HK-2 (cell line): ENCODE results near the gene FKRP.

Source experiments
- DNase-seq: peaks from one replicate; pipeline ENCODE4 v3.0.0-alpha.2; 2018; ENCODE audit not compliant: unreplicated experiment

FKRP gene

DNA sequence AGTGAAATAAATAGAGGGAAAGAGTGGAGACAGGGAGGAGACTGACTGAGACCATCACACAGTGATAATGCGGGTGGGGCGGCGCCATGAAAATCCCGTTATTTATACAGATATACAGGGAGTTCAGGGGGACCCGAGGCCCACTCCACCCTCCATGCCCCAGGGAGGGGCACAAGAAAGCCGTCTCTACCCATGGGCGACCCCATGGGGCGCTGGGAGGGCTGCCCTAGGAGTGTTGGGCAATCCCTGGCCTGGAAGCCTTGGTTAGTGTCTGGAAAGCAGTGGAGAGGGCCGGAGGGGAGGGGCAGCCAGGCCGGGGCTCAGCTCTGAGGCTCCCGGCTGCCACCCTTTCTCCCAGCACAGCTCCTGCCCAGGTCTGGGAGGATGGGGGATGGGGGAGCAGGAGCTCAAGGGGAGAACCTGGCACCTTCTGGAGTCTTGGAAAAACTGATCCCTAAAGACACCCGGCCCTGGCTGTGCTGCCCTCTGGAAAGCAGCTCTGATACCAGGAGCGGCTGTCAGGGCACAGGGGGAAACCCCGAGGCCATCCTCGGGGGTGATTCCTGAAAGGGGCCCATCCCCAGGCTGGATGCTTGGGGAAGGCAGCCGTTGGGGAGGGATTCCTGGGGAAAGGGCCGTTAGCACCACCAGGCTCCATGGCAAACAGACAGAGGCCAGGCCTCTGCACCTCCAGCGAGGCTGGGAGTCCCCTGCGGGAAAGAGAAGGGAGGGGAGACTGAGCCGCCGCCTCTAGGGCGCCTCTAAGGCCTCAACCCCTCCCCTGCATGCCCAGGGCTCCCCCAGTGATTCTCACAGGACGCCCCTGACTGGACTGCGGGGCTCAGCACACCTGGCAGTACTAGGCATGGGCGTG is 26.0 kb upstream of the FKRP start:
- DNase-seq = no peak

DNA sequence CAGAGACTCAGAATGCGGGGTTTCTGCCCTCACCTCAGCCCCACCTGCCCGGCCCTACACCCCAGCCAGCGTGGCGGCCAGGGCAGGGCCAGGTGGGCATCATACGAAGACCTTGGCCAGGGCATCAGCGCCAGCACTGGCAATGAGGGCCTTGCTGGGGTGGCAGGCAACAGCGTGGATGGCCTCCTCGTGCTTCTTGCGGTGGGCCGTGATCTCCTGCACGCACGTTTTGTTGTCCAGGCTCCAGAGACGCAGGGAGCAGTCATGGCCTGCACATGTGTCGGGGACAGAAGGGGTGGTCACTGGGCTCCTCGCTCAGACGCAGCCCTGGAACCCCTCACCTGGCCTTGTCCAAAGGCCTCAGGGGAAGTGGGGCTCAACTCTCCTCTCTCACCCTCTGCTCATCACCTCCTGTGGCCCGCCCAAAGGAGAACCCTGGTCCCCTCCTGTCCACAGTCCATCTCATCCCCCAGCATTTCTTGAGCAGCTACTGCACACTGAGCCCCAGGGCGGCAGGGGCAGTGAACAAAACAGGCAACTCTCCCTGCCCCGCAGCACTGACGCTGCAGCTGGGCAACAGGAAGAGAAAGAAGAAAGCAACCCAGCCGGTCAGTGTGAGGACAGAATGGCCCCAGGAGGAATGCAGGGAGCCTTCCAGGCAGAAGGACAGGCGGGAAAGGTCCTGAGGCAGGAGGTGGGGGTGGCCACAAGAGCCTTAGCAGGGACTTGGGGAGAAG is 25.2 kb upstream of the FKRP start:
- no peak for DNase-seq

DNA sequence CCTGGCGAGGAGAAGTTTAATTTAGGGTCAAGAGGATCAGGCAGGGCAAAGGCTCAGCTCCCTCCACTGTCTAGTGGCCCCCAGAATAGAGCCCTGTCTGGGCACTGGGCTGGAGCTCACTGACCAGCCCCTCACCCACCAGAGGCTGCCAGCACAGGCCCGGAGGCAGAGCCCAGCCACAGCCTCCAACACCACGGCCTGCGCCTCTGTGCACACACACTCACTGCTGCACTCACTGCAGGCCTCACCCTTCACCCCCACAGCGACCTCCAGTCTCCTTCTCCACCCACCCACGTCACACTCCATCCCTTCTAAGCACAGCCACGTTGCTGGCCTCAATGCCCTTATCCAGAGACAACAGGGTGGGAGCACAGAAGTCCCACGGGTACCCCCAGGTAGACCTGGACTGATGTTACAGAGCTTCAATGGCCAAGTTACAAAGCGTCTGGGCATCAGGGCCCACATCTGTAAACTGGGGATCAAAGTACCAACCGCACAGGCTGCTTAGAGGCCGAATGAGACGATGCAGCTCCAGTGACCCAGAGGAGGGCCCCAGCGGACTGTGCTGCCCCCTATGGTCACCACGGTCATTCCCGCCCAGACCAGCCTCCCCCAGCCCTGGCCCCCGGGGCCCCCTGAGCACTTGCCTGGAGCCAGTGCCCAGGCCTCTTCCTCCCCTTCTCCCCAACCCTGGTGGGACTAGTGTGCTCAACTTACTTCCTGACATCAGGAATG is 24.4 kb upstream of the FKRP start:
- DNase-seq = no peak

DNA sequence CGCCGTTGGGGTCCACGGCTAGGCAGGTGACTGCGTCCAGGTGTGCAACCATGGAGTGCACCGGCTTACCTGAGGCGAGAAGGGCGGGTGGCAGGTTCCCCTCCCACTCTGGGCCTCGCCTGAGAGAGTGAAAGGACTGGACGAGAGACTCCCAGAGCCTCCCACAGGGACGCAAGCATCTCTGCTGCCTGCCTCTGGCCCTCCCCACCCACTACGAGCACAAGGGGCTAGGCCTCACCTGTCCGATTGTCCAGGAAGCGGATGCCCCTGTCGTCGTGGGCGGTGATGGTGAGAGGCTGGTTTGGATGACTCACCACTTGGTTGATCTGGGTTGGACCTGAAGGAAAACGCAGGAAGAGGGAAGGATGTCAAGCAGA is 23.9 kb upstream of the FKRP start:
- no peak for DNase-seq

DNA sequence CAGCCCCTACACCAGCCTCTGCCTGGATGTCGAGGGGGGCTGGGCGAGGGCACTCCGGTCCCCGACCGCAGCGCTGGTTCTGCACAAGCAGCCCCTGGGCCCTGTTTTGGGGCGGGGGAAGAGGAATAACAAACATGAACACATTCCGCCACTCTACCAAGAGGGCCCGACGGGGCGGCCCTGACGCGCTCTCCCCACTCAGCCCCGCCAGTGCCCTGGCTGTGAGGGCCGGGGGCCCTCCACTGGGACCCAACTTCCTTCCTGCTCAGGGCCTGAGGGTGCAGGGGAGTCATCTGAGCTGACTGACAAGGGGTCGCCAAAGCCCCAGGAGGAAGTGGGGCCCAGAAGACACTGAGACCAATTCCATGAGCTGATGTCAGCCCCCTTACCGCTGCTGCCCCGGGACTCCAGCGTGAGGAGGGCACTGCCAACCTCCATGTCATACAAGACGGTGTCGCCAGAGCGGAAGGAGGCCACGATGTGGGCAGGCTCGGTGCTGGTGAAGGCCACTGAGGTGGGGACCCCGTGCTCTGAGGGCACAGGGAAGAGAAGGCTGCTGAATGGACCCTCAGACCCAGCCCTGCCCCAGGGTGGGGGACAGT is 23.3 kb upstream of the FKRP start:
- no peak for DNase-seq

DNA sequence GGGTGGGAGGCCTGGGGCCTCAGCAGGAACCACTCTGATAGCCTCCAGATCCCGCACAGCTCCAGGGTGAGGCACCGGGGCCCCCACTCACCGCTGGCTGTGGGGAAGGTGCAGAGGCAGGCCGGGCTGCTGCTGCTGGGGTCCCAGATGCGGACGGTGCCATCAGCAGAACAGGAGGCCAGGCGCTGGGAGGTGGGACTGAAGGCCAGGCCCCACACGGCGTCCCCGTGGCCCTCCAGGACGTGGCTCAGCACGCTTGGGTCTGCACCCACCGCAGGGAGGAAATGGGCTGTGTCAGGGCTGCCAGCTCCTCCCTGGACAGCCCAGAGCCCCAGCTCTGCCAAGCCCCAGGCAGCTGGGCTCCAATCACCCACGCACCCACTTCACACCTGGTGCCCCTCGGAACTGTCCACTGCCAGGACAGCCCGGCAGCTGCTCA is 22.8 kb upstream of the FKRP start:
- no peak for DNase-seq

DNA sequence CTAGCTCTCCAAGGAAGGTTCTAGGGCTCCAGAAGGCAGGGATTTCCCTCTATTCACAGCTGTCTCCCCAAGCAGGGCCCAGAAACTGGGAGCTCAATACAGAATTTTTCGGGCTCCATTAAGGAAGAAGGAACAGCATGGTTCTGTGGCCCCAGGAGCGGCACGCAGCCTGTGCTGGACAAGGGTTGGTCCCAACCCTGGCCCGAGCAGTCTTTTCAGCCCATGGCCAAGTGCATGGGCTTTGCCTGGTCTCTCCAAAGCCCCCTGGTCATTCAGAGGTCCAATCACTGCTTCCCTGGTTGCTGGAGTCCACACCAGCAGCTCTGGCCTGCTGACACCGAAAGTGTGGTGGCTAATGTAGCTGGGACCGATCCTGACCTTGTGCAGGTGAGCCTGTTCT is 22.4 kb upstream of the FKRP start:
- DNase-seq = no peak

DNA sequence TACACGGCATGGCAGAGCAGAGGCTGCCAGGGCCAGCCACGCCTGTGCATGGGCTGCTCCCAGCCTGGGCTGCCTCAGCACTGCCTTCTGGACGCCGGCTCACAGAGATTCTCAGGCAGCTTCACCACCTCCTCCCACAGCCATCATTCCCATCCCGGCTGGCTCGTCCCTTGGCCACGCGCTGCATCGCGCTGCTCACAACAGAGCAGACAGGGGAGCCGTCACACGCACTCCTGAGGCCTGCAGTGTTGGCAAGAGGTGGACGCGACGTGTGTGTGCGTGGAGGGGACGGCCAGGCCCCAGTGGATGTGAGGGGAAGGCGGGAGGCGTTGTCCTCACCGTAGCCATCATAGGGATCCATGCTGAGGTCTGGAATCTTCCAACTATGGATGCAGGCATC is 21.4 kb upstream of the FKRP start:
- no peak for DNase-seq

DNA sequence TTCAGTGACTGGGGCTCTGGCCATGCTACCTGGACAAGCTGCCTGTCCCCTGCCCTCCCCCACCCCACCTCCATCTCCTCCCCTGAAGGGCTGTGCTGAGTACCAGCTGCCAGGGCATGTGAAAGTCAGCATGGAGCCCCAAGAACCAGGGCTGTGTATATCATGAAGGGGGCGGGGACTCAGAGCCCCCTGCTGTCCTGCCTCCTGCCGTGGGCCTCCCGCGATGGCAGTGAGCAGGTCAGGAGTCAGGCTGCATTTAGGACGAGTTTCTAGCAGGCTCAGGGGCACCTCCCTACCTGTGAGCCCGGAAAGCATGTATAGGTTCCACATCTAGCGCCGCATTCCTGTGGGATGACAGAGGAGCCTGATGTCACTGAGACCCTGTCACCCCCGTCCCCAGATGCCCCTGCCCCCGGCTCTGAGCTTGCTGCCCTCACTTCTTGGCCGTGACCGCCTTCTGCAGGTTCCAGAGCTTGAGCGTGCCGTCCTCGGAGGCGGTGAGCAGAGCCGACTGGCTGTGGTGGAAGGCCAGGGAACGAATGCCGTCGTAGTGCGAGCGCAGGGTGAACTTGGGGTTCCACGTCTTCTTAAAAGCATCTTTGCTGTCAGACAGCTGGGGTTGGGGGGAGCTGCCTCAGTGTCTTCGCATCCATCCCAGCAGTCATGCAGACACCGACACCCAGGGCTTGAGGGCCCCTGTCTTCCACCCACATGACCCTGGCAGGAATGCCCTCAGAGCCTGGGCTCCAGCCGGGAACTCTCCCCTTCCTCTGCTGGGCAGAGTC is 20.6 kb upstream of the FKRP start:
- DNase-seq = no peak

DNA sequence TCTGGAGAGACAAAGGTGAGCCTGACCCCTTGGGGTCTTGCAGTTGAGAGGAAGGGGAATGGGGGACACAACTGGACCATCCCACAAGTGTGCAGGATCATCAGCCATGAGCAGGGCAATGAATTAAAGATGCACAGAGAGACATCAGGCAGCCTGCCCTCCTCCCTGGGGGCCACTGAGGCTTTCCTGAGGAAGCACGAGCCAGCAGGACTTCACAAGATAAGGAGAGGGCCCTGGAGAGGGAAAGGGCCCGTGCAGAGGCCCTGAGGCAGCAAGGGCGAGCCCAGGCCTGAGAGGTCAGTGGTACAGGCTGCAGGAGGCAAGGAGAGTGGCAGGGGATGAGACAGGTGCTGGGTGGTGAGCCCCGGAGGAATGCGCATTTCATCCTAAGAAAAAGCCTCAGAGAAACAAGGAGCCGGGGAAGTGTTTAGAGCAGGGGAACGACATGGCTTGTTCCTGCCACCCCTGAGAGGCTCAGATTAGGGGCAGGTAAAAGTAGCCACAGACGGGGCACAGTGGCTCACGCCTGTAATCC is 19.9 kb upstream of the FKRP start:
- no peak for DNase-seq

DNA sequence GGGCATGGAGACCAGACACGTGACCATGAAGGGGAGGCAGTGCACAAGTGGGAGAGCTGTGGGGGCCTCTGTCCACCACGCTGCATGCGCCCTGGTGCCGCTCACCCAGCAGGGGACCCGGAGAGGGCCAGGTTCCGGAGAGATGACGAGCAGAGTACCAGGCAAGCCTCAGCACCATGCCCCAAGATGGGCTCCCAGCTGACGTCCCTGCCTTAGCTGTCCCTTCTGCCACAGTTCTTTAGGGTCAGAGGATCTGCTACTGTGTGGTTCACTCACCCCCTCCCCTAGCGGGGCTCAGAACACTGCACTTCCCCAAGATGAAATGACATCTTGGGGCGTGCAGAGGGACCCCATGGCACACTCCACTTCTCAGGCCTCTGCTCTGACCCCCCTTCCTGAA is 19.3 kb upstream of the FKRP start:
- no peak for DNase-seq

DNA sequence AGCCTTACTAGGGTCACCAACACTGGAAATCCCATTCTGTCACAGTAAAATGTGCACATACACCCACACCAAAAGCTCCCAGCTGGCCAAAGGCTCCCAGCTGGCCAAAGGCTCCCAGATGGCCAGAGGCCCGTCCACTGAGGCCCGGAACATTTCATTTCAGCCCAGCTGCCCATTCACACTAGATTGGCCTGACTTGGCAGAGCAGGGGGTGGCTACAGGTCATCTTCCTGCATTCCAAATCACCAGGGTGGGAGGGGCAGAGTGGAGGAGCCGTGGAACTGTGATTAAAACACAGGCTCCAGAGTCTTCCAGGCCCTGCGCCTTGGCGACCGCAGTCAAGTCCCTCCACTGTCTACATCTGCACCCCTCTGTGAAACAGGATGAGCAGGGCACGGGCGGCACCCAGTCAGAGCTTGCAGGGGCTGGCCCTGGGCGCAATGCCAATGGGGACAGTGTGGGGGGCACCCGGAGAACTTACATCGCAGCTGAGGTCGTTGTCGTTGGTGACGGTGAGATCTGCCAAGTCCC is 18.8 kb upstream of the FKRP start:
- no peak for DNase-seq

DNA sequence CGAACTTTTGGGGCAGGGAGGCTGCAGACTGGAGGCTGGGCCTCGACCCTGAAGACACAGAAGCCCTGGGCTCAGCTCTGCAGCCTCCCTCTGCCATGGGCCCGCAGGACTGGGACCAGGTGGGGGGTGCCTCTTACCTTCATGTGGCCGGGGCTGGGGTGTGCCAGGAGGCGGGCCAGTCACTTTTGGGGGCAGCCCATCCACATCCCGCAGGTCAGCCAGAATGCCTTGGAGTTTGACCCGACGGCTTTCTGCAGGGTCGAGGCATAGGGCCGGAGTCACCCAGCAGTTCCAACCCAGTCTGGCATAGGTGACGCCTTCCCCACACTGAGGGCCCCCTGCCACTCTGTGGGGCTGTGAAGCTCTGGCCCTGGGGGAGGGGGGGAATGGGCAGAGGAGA is 18.1 kb upstream of the FKRP start:
- no peak for DNase-seq

DNA sequence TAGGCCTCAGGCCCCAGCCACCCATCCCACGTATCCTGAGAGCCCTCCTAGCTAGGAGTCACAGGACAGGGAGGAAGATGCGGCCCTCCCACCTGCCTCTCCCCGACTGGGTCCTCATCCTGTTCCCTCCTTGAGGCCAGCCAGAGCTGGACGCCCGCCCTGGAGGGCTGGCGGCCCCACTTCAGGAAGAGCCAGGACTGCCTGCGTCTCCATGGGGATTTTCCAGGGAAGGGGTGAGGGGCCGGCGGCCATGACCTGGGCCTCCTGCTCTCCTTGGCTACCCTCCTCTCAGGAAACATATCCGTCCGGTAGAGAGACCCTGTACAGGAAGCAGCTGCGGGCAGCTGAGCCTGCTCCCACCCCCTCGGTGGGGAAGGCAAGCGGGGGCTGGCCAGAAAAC is 17.6 kb upstream of the FKRP start:
- DNase-seq = no peak

DNA sequence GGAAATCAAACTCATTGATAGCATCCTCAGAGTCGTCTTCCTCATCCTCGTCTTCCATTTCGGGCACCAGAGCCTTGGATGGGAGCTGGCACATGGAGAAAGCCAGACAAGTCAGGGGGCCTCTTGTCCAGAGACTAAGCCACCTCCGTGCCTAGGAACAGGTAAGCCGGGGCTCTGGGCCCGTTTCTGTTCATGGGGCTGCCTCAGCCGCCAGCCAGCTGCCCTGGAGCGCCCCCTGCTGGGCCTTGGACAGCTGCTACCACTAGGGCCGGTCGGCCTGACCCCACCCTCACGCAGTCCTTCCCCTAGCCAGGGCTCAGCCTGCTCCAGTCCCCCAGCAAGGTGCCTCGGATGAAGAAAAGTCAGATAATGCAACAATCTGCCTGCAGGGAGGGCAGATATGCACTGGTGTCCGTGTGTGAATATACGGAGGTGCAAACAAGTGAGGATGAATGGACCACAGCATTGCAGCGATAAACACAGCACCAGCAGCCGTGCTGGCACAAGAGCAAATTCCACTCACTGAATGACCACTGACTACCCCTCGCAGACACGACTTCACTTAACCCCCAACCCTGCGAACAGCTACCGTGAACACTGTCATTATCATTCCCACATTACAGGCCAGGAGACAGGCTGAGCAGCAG is 17.0 kb upstream of the FKRP start:
- DNase-seq = peak; percentile 65

DNA sequence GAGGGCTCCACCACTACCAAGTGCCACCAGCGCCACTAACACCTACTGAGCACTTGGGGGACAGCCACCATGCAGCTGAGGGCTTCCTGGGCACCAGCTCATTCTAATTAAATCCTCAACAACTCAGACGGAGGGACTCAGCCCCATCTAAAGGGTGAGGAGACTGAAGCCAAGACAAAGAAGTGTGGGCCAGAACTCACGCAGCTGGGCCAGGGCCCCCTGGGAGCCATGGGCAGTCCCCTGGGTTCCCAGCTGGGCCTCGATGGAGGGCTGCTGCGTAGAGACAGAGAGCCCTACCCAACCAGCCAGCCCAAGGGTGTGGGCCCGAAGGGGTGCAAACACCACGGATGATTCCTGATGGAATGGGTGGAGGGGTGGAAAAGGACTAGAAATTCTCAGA is 16.2 kb upstream of the FKRP start:
- no peak for DNase-seq

DNA sequence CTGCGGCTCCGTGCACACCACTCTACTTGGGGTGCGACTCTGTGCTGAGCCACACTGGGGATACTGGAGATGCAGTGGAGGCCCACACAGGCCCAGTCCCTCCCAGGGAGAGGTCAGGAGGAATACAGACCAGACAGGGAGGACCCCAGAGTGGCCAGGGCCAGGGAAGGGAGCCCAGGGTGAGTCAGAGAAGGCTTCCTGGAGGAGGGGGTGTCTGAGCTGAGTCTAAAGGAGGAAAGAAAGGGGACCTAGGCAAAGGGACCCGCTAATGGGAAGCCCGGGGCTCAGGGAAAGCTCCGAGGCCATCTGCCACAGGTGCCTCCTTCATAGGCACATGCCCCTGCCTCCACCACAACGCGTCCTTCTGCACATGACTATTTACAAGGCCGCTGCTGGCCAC is 15.7 kb upstream of the FKRP start:
- no peak for DNase-seq

DNA sequence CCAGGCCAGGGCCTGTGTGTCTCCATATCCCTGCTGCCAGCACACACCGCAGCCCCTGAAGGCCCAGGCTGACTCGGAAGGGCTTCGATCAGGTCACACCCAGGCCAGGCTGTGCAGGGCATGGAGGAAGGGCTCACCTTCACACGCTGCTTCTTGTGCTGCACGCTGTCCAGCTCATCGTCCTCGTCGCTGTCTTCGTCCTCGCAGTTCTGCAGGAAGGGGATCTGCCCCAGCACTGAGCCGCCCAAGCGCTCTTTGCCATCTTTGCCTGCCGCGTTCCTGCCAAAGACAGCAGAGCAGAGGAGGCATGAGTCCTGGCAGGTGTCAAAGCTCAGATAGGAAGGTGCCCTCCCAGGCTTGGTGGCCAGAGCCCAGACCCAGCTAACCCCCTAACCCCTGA is 15.3 kb upstream of the FKRP start:
- no peak for DNase-seq

DNA sequence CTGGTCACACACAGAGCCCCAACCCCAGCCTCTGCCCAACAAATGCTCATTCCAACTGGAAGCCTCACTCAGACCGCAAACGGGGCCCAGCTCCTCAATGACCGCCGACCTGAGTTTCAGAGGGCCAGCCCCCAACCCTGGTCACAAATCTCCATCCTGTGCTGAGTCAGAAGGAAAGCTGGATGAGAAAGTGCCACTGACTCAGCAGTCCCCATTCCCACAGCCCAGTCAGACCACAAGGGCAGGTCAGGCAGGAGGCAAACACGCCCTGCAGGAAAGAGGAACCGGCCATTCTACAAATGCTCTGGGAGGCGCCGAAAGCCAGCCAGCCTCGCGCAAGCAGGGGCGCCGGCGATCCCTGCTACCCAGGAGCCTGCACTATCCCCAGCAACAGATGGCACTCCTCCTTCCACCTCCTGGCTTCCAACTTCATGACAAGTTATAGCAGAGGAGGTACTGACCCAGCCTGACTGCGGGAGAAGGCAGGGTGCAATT is 14.8 kb upstream of the FKRP start:
- DNase-seq = peak; percentile 89

DNA sequence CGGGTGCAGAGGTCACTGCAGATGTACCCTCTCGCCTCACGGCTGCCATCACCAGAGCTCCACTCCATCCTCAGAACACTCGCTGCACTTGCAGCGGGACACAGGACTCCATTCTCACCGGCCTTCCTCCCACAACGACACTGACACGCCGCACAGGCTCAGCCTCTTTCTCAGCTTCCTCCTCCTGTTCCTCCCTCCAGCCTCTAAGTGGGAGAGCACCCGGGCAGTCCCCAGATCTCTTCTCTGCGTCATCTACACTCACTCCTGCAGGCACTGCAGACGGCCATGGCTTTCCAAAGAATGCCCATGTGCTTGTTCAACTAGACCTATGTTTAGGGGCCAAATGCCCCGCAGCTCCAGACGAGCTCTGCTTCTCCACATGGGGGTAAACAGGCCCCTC is 14.3 kb upstream of the FKRP start:
- peak; percentile 34 for DNase-seq
